Caco-2 (cell line): ENCODE measurements around the gene BACH2. TPM values are rescaled to one million over a fixed set of nuclear protein-coding genes. Genes with fewer than 3 reads are reported as not detected.
A peak's percentile ranks its signal among the peaks of the same experiment; 100 is the strongest.

Experiments
- BruUV-seq: library from RNA; stranded (reverse); fragments of 400-500 nt; replicated peaks from 2 replicates; lab custom pipeline; 2021; lab: Mats Ljungman, UMichigan
- CTCF ChIA-PET: fragments of 300-600 bp; sonication (Branson Sonifier 250); formaldehyde crosslinking; loops from one replicate; lab custom pipeline; 2022; ENCODE audit warnings: antibody characterized with exemption; lab: Charles Lee
- POLR2A ChIA-PET: fragments of 300-600 bp; sonication (Branson Sonifier 250); formaldehyde crosslinking; loops from one replicate; lab custom pipeline; 2022; ENCODE audit warnings: antibody characterized with exemption; lab: Charles Lee
- DNase-seq, 2 experiments: peaks; one replicate each; pipeline versions ENCODE4 v3.0.0 to v3.0.0-alpha.2; 2020 to 2022
- H3K27me3 ChIP-seq: replicated peaks from 2 replicates; pipeline ENCODE4 v1.6.0; 2011; ENCODE audit warnings: low read length; ENCODE audit not compliant: control insufficient read depth, insufficient read depth
- H3K36me3 ChIP-seq: 2 replicates; pipeline ENCODE4 v1.5.1; 2011; ENCODE audit warnings: low read length; ENCODE audit not compliant: control insufficient read depth, insufficient read depth
- H3K4me1 ChIP-seq: fragments of 250-450 bp; sonication (Bioruptor Pico); 2 replicates; pipeline ENCODE4 v1.5.1; 2020; ENCODE audit warnings: mild to moderate bottlenecking
- H3K4me3 ChIP-seq: 2 replicates; pipeline ENCODE4 v1.5.1; 2011; ENCODE audit warnings: low read depth, mild to moderate bottlenecking, control low read depth, low read length
- H3K9me3 ChIP-seq: fragments of 250-450 bp; sonication (Bioruptor Pico); 2 replicates; pipeline ENCODE4 v1.5.1; 2020; ENCODE audit warnings: mild to moderate bottlenecking, moderate library complexity
- H3K27ac Mint-ChIP-seq: one replicate; pipeline ENCODE4 v1.8.0; 2022; ENCODE audit warnings: mixed read lengths; ENCODE audit not compliant: unreplicated experiment
- H3K27me3 Mint-ChIP-seq: one replicate; pipeline ENCODE4 v1.8.0; 2022; ENCODE audit warnings: mixed read lengths; ENCODE audit not compliant: insufficient read depth, unreplicated experiment
- H3K36me3 Mint-ChIP-seq: one replicate; pipeline ENCODE4 v1.8.0; 2022; ENCODE audit warnings: mild to moderate bottlenecking, mixed read lengths; ENCODE audit not compliant: insufficient read depth, unreplicated experiment
- H3K4me1 Mint-ChIP-seq: one replicate; pipeline ENCODE4 v1.8.0; 2022; ENCODE audit warnings: low read depth, mixed read lengths; ENCODE audit not compliant: unreplicated experiment
- H3K4me3 Mint-ChIP-seq: one replicate; pipeline ENCODE4 v1.8.0; 2022; ENCODE audit warnings: mild to moderate bottlenecking, moderate library complexity, mixed read lengths; ENCODE audit not compliant: unreplicated experiment
- H3K9me3 Mint-ChIP-seq: one replicate; pipeline ENCODE4 v1.8.0; 2022; ENCODE audit warnings: mixed read lengths; ENCODE audit not compliant: unreplicated experiment
- intact Hi-C: fragments of 100-400 bp; cut with micrococcal nuclease; formaldehyde crosslinking; loops from one replicate; pipeline ENCODE4 v1.10.0; 2022; ENCODE audit not compliant: unreplicated experiment
- total RNA-seq: library from RNA; stranded (reverse); gene quantifications from 2 replicates; pipeline ENCODE4 v1.2.3, GENCODE V29; 2022
- TF ChIP-seq, protein P1 (sequence below), 2 experiments: fragments of 200-600 bp in 1 of 2; IDR thresholded peaks; 1 replicate in 1 of 2; 2 replicates in 1 of 2; pipeline versions ENCODE4 v1.5.1 to v1.8.0; 2011 to 2022; ENCODE audit warnings: antibody characterized with exemption in 1 of 2, control low read depth in 1 of 2, inconsistent platforms in 1 of 2, low read depth in 1 of 2, low read length in 1 of 2, mild to moderate bottlenecking in 1 of 2, moderate library complexity in 1 of 2; ENCODE audit not compliant: insufficient read depth in 1 of 2, severe bottlenecking in 1 of 2, unreplicated experiment in 1 of 2

Gene BACH2
- total RNA-seq, 1 experiment from 2014 or later: 0.43 TPM

DNA sequence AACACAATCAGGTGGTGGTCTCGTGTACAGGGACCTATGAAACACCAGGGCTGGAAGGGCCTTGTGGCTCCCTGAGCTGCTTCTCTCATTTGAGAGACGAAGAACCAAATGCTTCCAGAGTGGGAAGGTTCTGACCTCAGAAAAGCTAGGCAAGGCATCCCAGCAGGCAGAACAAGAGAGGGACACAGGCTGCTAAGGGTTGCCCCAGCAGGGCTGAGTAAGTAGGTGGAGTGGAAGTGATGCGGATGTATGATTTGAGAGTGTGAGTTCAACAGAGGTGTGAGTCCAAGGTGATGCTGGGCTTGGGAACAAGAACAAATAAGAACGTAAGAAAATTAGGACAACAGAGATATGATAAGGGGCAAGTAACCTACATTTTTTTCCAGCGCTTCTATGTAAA is 147.8 kb downstream of the BACH2 start:
- Mint-ChIP-seq H3K9me3 (no peaks in the 10 kb centered on the region), H3K4me1 (peaks cover 37% of the 10 kb centered on the region), H3K27me3 (no peaks in the 10 kb centered on the region), H3K27ac (peak overlapping the region; percentile 73), H3K4me3 (peak overlapping the region; percentile 37), H3K36me3 (no peaks in the 10 kb centered on the region)
- intact Hi-C loops: no loop called here
- peak in 1 of 2 experiments; percentile 16 for DNase-seq
- H3K4me3 ChIP-seq: no peak overlapping the region
- no peaks in the 10 kb centered on the region for H3K36me3 ChIP-seq
- BruUV-seq: no TSS peak
- no peaks in the 10 kb centered on the region for H3K27me3 ChIP-seq
- no peaks in the 10 kb centered on the region for H3K9me3 ChIP-seq
- peaks cover 22% of the 10 kb centered on the region for H3K4me1 ChIP-seq
- ChIA-PET POLR2A (no interaction called here), CTCF (no interaction called here)
- TF ChIP-seq, protein P1, sequence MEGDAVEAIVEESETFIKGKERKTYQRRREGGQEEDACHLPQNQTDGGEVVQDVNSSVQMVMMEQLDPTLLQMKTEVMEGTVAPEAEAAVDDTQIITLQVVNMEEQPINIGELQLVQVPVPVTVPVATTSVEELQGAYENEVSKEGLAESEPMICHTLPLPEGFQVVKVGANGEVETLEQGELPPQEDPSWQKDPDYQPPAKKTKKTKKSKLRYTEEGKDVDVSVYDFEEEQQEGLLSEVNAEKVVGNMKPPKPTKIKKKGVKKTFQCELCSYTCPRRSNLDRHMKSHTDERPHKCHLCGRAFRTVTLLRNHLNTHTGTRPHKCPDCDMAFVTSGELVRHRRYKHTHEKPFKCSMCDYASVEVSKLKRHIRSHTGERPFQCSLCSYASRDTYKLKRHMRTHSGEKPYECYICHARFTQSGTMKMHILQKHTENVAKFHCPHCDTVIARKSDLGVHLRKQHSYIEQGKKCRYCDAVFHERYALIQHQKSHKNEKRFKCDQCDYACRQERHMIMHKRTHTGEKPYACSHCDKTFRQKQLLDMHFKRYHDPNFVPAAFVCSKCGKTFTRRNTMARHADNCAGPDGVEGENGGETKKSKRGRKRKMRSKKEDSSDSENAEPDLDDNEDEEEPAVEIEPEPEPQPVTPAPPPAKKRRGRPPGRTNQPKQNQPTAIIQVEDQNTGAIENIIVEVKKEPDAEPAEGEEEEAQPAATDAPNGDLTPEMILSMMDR (IDR thresholded peaks at IDR 0.05; ENCODE audit: insufficient read depth in 1 of 2, low read depth in 1 of 2, low read length in 1 of 2, severe bottlenecking in 1 of 2, unreplicated experiment in 1 of 2): no peak

DNA sequence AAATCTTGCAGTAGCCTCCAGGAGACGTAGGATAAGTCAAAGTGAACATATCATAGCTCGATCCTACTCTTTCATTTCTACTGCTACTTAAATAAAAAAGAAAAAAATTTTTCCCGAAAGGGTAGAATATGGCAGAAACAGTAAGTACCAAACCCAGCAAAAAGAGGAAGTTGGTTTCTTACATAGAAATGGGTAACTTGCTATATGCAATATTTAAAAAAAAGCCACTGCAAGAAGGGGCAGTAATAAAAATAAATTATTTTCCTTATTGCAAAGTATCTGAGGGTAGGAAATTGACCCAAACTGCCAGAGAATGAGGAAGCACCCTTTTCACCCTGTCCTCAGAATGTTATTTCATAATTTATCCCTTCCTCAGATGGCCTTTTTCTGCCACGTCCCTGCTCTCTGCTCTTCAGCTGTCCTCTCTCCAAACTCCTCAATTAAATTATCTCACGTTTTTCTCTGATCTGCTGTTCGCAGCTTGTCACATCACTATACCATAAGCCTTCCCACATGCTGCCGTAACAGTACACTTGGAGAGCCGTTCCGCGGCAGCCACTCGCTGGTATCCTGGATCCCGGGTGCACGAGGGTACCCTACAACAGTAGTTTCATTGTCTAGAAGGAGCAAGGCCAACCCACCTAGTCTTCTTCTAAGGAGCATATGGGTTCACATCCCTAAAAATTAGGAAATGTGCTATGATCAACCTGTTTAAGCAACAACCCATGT is 149.6 kb downstream of the BACH2 start:
- Histone ChIP-seq H3K4me1 (peaks cover 22% of the 10 kb centered on the region), H3K27me3 (no peaks in the 10 kb centered on the region), H3K4me3 (no peak overlapping the region), H3K36me3 (no peaks in the 10 kb centered on the region), H3K9me3 (no peaks in the 10 kb centered on the region)
- DNase-seq: no peak
- no peaks in the 10 kb centered on the region for H3K27me3 Mint-ChIP-seq
- BruUV-seq: no TSS peak
- no peak overlapping the region for H3K27ac Mint-ChIP-seq
- H3K4me1 Mint-ChIP-seq: peaks cover 37% of the 10 kb centered on the region
- POLR2A ChIA-PET: no interaction called here
- intact Hi-C loops: no loop called here
- TF ChIP-seq, protein P1 (IDR thresholded peaks at IDR 0.05; ENCODE audit: insufficient read depth in 1 of 2, low read depth in 1 of 2, low read length in 1 of 2, severe bottlenecking in 1 of 2, unreplicated experiment in 1 of 2): no peak
- H3K9me3 Mint-ChIP-seq: no peaks in the 10 kb centered on the region
- H3K36me3 Mint-ChIP-seq: no peaks in the 10 kb centered on the region
- CTCF ChIA-PET: no interaction called here
- no peak overlapping the region for H3K4me3 Mint-ChIP-seq

DNA sequence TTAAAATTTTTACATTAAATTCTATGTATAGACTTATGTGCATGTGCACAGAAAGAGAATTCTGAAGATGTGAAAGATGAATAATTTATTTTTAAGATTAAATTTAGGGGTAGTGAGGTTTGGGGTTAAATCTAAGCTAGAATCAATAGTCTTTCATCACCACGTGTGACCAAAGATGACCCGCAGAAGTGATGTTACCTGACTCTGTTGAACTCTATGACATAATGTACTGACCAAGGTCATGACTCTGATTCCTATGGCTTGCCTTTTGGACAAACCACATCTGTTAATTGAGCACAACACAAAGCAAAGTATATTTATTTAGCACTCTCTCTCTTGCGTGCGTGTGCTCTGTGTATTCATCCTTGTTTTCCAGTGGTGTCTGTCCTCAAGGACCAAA is 150.6 kb downstream of the BACH2 start:
- no peaks in the 10 kb centered on the region for H3K9me3 Mint-ChIP-seq
- H3K27me3 Mint-ChIP-seq: no peaks in the 10 kb centered on the region
- no peak for DNase-seq
- intact Hi-C loops: no loop called here
- ChIA-PET CTCF (no interaction called here), POLR2A (no interaction called here)
- no TSS peak for BruUV-seq
- Histone ChIP-seq H3K9me3 (no peaks in the 10 kb centered on the region), H3K27me3 (no peaks in the 10 kb centered on the region), H3K4me3 (no peak overlapping the region), H3K36me3 (no peaks in the 10 kb centered on the region), H3K4me1 (peaks cover 22% of the 10 kb centered on the region)
- TF ChIP-seq, protein P1 (IDR thresholded peaks at IDR 0.05; ENCODE audit: insufficient read depth in 1 of 2, low read depth in 1 of 2, low read length in 1 of 2, severe bottlenecking in 1 of 2, unreplicated experiment in 1 of 2): no peak
- H3K4me3 Mint-ChIP-seq: no peak overlapping the region
- H3K27ac Mint-ChIP-seq: no peak overlapping the region
- H3K4me1 Mint-ChIP-seq: peaks cover 37% of the 10 kb centered on the region
- H3K36me3 Mint-ChIP-seq: no peaks in the 10 kb centered on the region
